Coronary artery (tissue), 2 donors: ENCODE measurements around the gene ARTN.
A peak's percentile ranks its signal among the peaks of the same experiment; 100 is the strongest.

Source experiments
- DNase-seq: peaks from one replicate; pipeline ENCODE4 v3.0.0-alpha.2; 2017; ENCODE audit warnings: low spot score
- H3K27ac ChIP-seq, 2 donors: fragments of 200-600 bp; sonication (generic); one replicate each; pipeline ENCODE4 v1.5.1; 2016 to 2019
- H3K4me3 ChIP-seq: fragments of 200-600 bp; sonication (generic); 2 replicates; pipeline ENCODE4 v1.5.1; 2016; ENCODE audit warnings: mild to moderate bottlenecking, moderate library complexity
- TF ChIP-seq, protein P1 (sequence below): fragments of 200-600 bp; sonication (generic); IDR thresholded peaks from one replicate; pipeline ENCODE4 v1.5.1; 2019; ENCODE audit warnings: antibody characterized with exemption

Gene ARTN

DNA sequence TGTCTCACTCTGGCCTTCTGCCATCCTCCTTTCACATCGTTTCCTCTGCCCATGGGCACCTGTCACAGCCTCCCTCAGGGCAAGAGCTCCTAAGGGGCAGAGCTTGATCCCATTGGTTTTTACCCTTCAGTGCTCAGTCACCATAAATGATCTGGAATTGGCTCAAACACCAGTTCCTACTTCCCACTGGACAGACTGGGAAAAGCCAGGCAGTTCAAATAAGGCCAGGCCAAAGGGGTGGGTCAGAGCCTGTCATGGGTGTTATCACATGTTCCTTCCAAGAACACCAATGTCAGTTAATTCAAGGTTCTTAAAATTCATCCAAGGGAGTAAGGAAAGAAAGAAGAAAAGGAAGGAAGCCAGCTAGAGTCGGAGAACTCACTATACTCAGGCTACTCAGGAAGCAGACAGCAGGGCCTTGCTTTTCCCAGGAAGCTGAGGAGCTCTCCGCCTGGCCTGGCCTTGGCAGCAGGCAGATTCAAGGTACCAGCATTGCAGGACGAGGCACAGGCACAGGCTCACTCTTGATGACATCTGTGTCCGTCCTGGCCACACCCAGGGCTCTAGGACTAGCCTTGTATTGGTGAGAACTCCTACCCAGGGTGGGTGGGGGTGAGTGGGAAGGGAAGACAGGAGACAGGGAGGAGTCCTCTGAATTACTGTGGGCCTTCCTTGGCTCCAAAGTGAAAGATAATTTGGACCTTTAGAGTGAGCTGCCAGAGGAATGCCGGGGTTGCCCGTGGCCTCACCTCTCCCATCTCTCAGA lies 32.2 kb upstream of the ARTN start:
- no peak overlapping the region for H3K27ac ChIP-seq
- DNase-seq: no peak
- H3K4me3 ChIP-seq: no peak overlapping the region
- TF ChIP-seq, protein P1, sequence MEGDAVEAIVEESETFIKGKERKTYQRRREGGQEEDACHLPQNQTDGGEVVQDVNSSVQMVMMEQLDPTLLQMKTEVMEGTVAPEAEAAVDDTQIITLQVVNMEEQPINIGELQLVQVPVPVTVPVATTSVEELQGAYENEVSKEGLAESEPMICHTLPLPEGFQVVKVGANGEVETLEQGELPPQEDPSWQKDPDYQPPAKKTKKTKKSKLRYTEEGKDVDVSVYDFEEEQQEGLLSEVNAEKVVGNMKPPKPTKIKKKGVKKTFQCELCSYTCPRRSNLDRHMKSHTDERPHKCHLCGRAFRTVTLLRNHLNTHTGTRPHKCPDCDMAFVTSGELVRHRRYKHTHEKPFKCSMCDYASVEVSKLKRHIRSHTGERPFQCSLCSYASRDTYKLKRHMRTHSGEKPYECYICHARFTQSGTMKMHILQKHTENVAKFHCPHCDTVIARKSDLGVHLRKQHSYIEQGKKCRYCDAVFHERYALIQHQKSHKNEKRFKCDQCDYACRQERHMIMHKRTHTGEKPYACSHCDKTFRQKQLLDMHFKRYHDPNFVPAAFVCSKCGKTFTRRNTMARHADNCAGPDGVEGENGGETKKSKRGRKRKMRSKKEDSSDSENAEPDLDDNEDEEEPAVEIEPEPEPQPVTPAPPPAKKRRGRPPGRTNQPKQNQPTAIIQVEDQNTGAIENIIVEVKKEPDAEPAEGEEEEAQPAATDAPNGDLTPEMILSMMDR: no peak

DNA sequence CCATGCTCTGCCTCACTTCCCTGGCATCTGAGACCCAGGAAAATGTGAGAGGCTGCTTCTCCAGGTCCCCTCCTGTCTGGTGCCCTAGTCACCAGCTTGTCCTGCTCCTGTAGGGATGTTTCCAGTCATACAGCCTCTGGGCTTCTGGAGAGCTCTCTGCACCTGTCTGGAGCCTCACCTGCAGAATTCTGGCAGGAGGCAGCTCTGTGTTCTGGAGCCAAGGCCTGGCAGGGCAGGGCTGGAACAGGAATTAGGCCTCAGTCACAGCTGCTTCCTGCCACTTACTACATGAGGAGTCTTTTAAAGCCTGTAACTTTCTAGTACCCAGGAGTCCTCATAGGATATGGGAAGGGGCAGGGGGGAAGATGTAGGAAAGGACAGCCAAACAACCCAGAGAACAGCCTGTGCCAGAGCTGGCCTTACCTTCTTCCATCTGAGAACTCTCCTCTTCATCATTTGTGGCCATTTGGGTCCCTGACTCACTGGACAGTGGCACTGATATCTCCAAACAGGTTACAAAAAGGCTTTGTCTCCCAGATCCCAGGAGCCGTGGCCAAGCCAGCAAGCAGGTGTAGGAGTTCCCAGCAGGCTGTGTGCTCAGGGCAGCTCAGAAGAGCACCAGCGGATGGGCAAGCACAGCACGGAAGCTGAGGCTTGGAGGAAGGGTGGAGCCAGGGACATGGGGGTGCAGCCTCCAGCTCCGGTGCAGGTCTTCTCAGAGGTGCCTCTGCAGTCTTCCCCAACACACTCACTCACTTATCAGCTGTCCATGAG lies 31.4 kb upstream of the ARTN start:
- no peak for DNase-seq
- TF ChIP-seq, protein P1: no peak
- no peak overlapping the region for H3K27ac ChIP-seq
- H3K4me3 ChIP-seq: no peak overlapping the region

DNA sequence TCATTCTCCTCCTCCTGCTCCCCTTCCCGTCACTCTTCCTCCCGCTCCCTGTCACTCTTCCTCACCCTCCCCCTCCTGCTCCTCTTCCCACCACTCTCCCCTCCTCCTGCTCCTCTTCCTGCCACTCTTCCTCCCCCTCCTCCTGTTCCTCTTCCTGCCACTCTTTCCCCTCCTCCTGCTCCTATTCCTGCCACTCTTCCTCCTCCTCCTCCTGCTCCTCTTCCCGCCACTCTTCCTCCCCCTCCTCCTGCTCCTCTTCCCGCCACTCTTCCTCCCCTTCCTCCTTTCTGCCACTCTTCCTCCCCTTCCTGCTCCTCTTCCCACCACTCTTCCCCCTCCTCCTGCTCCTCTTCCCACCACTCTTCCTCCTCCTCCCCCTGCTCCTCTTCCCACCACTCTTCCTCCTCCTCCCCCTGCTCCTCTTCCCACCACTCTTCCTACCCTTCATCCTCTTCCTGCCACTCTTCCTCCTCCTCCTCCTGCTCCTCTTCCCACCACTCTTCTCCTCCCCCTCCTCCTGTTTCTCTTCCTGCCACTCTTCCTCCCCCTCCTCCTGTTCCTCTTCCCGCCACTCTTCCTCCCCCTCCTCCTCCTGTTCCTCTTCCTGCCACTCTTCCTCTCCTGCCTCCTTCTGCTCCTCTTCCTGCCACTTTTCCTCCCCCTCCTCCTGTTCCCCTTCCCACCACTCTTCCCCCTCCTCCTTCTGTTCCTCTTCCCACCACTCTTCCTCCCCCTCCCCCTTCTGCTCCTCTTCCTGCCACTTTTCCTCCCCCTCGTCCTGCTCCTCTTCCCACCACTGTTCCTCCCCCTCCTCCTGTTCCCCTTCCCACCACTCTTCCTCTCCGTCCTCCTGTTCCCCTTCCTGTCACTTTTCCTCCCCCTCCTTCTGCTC lies 28.7 kb upstream of the ARTN start:
- H3K27ac ChIP-seq: no peak overlapping the region
- no peak for DNase-seq
- H3K4me3 ChIP-seq: no peak overlapping the region
- TF ChIP-seq, protein P1: no peak

DNA sequence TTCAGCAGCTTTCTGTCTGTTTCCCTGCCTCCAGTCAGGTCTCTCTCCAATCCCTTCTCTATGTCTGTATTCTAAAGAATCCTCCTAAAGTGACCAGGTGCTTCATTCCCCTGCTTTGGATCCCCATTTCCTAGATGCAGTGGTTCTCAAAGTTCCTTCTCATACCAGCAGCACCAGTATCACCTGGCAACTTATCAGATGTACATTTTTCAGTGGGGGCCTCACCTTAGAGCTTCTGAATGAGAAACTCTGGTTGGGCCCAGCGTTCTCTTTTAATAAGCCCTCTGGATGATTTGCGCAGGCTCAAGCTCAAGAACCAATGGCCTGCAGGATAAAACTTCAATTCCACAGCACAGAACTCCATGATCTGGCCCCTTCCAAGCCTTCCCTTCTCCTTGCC lies 25.4 kb upstream of the ARTN start:
- H3K27ac ChIP-seq: no peak overlapping the region
- TF ChIP-seq, protein P1: no peak
- DNase-seq: peak; percentile 31
- H3K4me3 ChIP-seq: no peak overlapping the region

DNA sequence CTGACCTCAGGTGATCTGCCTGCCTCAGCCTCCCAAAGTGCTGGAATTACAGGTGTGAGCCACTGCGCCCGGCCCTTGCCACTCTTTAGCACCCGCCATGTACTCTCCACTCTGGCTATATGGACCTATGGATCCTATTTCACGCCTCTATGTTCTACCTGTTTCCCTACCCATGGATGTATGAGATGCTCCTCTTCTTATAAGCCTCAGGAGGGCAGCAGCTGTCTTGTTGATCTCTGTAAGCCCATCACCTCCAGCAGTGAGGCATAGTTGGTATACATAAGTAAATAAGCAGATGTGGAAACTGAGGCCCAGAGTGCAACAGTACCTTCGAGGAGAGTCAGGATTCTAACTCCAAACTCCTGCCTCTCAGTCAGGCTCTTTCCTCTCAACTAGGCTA lies 24.7 kb upstream of the ARTN start:
- H3K27ac ChIP-seq: no peak overlapping the region
- TF ChIP-seq, protein P1: no peak
- peak; percentile 41 for DNase-seq
- no peak overlapping the region for H3K4me3 ChIP-seq

DNA sequence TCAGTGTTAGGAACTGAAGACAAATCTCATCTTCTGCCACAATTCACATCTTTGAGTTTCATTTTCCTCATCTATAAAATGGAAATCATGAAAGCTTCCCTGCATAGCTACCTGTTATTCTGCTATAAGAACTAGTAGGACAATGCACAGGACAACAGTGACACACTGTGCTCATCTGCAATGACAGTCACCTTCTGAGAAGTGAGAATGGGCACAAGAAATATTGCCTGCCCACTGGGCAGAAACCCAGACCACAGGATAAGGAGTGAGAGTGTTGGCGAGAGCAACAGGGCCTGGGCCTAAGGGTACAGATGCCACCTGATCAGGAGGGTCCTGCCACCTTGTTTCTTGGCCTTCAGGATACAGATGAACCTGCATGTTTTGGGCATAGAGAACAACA lies 23.3 kb upstream of the ARTN start:
- no peak overlapping the region for H3K4me3 ChIP-seq
- TF ChIP-seq, protein P1: no peak
- no peak overlapping the region for H3K27ac ChIP-seq
- peak; percentile 47 for DNase-seq
